IMR-90 (cell line): ENCODE measurements around the gene UBR1. TPM values are rescaled to one million over a fixed set of nuclear protein-coding genes. Genes with fewer than 3 reads are reported as not detected.

ENCODE experiments used
- ATAC-seq: fragments of 200-7000 bp; cut with Tn5 transposase; 2 replicates; pipeline ENCODE4 v1.9.1; 2020; ENCODE audit warnings: low read depth, mild to moderate bottlenecking, moderate library complexity
- BruUV-seq: library from RNA; stranded (reverse); fragments of 400-500 nt; replicated peaks from 2 replicates; lab custom pipeline; 2021; lab: Mats Ljungman, UMichigan
- CTCF ChIA-PET: fragments of 300-600 bp; formaldehyde crosslinking; extraction: SDS; loops from one replicate; lab custom pipeline; 2021; ENCODE audit warnings: antibody characterized with exemption; lab: Yijun Ruan, JAX
- POLR2A ChIA-PET: fragments of 300-600 bp; sonication (Branson Sonifier 250); formaldehyde crosslinking; loops from one replicate; lab custom pipeline; 2022; ENCODE audit warnings: antibody characterized with exemption; ENCODE audit not compliant: unreplicated experiment; lab: Charles Lee
- DNase-seq: peaks from one replicate; pipeline ENCODE4 v3.0.0; 2013
- H2AFZ ChIP-seq: replicated peaks from 2 replicates; pipeline ENCODE3; 2013; ENCODE audit warnings: low read length, mild to moderate bottlenecking; ENCODE audit not compliant: poor library complexity
- H2AK5ac ChIP-seq: 2 replicates; pipeline ENCODE4 v1.6.1; 2013; ENCODE audit warnings: low read depth, low read length, inconsistent platforms
- H2AK9ac ChIP-seq: replicated peaks from 2 replicates; pipeline ENCODE3; 2013; ENCODE audit warnings: mild to moderate bottlenecking, low read depth, low read length, moderate library complexity; ENCODE audit not compliant: poor library complexity
- H2BK120ac ChIP-seq: 2 replicates; pipeline ENCODE4 v1.6.1; 2013; ENCODE audit warnings: low read depth, low read length, inconsistent platforms
- H2BK15ac ChIP-seq: 3 replicates; pipeline ENCODE4 v1.6.1; 2013; ENCODE audit warnings: low read depth, low read length, inconsistent platforms
- H2BK20ac ChIP-seq: 2 replicates; pipeline ENCODE4 v1.6.1; 2013; ENCODE audit warnings: low read depth, mild to moderate bottlenecking, inconsistent platforms, low read length, moderate library complexity
- H2BK5ac ChIP-seq: 2 replicates; pipeline ENCODE4 v1.6.1; 2013; ENCODE audit warnings: mild to moderate bottlenecking, low read depth, low read length, inconsistent platforms; ENCODE audit not compliant: poor library complexity, severe bottlenecking
- H3K14ac ChIP-seq: replicated peaks from 2 replicates; pipeline ENCODE4 v1.6.1; 2013; ENCODE audit warnings: low read depth, low read length, inconsistent platforms
- H3K18ac ChIP-seq: 2 replicates; pipeline ENCODE4 v1.6.1; 2013; ENCODE audit warnings: low read depth, low read length, control low read depth
- H3K23ac ChIP-seq: 2 replicates; pipeline ENCODE4 v1.6.1; 2013; ENCODE audit warnings: low read depth, low read length, inconsistent platforms
- H3K27ac ChIP-seq: 2 replicates; pipeline ENCODE4 v1.5.1; 2013; ENCODE audit warnings: mild to moderate bottlenecking, control low read depth, low read length; ENCODE audit not compliant: insufficient read depth
- H3K27me3 ChIP-seq: 2 replicates; pipeline ENCODE4 v1.6.1; 2013; ENCODE audit warnings: low read length; ENCODE audit not compliant: control insufficient read depth, insufficient read depth
- H3K36me3 ChIP-seq: 2 replicates; pipeline ENCODE4 v1.6.1; 2013; ENCODE audit warnings: low read length, mixed read lengths; ENCODE audit not compliant: control insufficient read depth, insufficient read depth
- H3K4ac ChIP-seq: 2 replicates; pipeline ENCODE4 v1.6.1; 2013; ENCODE audit warnings: low read depth, low read length, inconsistent platforms
- H3K4me1 ChIP-seq: 2 replicates; pipeline ENCODE4 v1.6.1; 2013; ENCODE audit warnings: low read length, mixed read lengths; ENCODE audit not compliant: control insufficient read depth, insufficient read depth
- H3K4me2 ChIP-seq: 2 replicates; pipeline ENCODE4 v1.6.1; 2013; ENCODE audit warnings: low read depth, mild to moderate bottlenecking, control low read depth, low read length, moderate library complexity
- H3K4me3 ChIP-seq: 2 replicates; pipeline ENCODE4 v1.5.1; 2013; ENCODE audit warnings: low read depth, mild to moderate bottlenecking, control low read depth, low read length, moderate library complexity; ENCODE audit not compliant: insufficient read depth
- H3K56ac ChIP-seq: 2 replicates; pipeline ENCODE4 v1.6.1; 2013; ENCODE audit warnings: low read length, inconsistent platforms; ENCODE audit not compliant: insufficient read depth; ENCODE audit errors: extremely low read depth
- H3K79me1 ChIP-seq, 2 experiments: 2 replicates each; pipeline ENCODE4 v1.6.1; 2013; ENCODE audit warnings: low read length in 2 of 2, inconsistent platforms in 1 of 2, low read depth in 1 of 2
- H3K9ac ChIP-seq: 2 replicates; pipeline ENCODE4 v1.6.1; 2013; ENCODE audit warnings: low read depth, low read length, control low read depth
- H3K9me1 ChIP-seq: 2 replicates; pipeline ENCODE4 v1.6.1; 2013; ENCODE audit warnings: low read length, inconsistent platforms; ENCODE audit not compliant: insufficient read depth
- H3K9me3 ChIP-seq: 2 replicates; pipeline ENCODE4 v1.6.1; 2013; ENCODE audit warnings: low read length; ENCODE audit not compliant: control insufficient read depth, insufficient read depth
- H4K20me1 ChIP-seq: 2 replicates; pipeline ENCODE4 v1.6.1; 2013; ENCODE audit warnings: low read length, inconsistent platforms; ENCODE audit not compliant: insufficient read depth
- H4K5ac ChIP-seq: 2 replicates; pipeline ENCODE4 v1.6.1; 2013; ENCODE audit warnings: mild to moderate bottlenecking, low read depth, low read length, control low read depth
- H4K8ac ChIP-seq, 2 experiments: 2 replicates each; pipeline ENCODE4 v1.6.1; 2013; ENCODE audit warnings: low read depth in 2 of 2, low read length in 2 of 2, control low read depth in 1 of 2, inconsistent platforms in 1 of 2
- H4K91ac ChIP-seq: 2 replicates; pipeline ENCODE4 v1.6.1; 2013; ENCODE audit warnings: low read depth, low read length, inconsistent platforms; ENCODE audit not compliant: insufficient read depth
- BHLHE40 ChIP-seq: fragments of 150-350 bp; IDR thresholded peaks from 2 replicates; pipeline ENCODE4 v1.6.1; 2016; ENCODE audit warnings: mild to moderate bottlenecking, low read depth, low read length
- CEBPB ChIP-seq: IDR thresholded peaks from 2 replicates; pipeline ENCODE4 v1.6.1; 2012; ENCODE audit warnings: low read depth, low read length, improper control_type of control experiment
- CHD1 ChIP-seq: IDR thresholded peaks from 2 replicates; pipeline ENCODE4 v1.6.1; 2012; ENCODE audit warnings: low read depth, low read length, improper control_type of control experiment
- FOS ChIP-seq: fragments of 150-350 bp; IDR thresholded peaks from 2 replicates; pipeline ENCODE4 v1.6.1; 2016; ENCODE audit warnings: low read depth, low read length
- MAFK ChIP-seq: IDR thresholded peaks from 2 replicates; pipeline ENCODE4 v1.6.1; 2012; ENCODE audit warnings: low read depth, low read length, improper control_type of control experiment
- MAZ ChIP-seq: IDR thresholded peaks from 2 replicates; pipeline ENCODE4 v1.6.1; 2012; ENCODE audit warnings: low read depth, mild to moderate bottlenecking, low read length, improper control_type of control experiment, moderate library complexity, borderline replicate concordance
- MXI1 ChIP-seq: IDR thresholded peaks from 2 replicates; pipeline ENCODE4 v1.6.1; 2012; ENCODE audit warnings: low read depth, mild to moderate bottlenecking, low read length, moderate library complexity, borderline replicate concordance
- POLR2A ChIP-seq: IDR thresholded peaks from 2 replicates; pipeline ENCODE4 v1.6.1; 2012; ENCODE audit warnings: mild to moderate bottlenecking, low read depth, low read length
- RCOR1 ChIP-seq: IDR thresholded peaks from 2 replicates; pipeline ENCODE4 v1.6.1; 2012; ENCODE audit warnings: mild to moderate bottlenecking, low read length, improper control_type of control experiment; ENCODE audit not compliant: insufficient replicate concordance
- RFX5 ChIP-seq: IDR thresholded peaks from 2 replicates; pipeline ENCODE4 v1.8.0; 2012; ENCODE audit warnings: low read depth, mild to moderate bottlenecking, low read length, moderate library complexity
- SMC3 ChIP-seq: fragments of 150-350 bp; IDR thresholded peaks from 2 replicates; pipeline ENCODE4 v1.6.1; 2016; ENCODE audit warnings: low read depth, mild to moderate bottlenecking, antibody characterized with exemption, low read length, moderate library complexity
- WGBS, 2 experiments: methylation state at CpG; one replicate each; pipeline versions ENCODE4 v1.1.5 to v1.1.7; 2013; ENCODE audit warnings: missing lambda C conversion rate in 2 of 2; ENCODE audit not compliant: insufficient read length in 1 of 2; ENCODE audit errors: extremely low coverage in 2 of 2; 5-methylcytosine and 5-hydroxymethylcytosine counted together
- dilution Hi-C: fragments of 300-500 bp; cut with HindIII; formaldehyde crosslinking; loops from one replicate; pipeline ENCODE4 v1.14.3; 2018; ENCODE audit warnings: low sequenced_read_pairs; ENCODE audit not compliant: unreplicated experiment
- in situ Hi-C: fragments of 300-500 bp; cut with MboI; formaldehyde crosslinking; loops from 3 replicates; pipeline ENCODE4 v1.14.3; 2019; ENCODE audit warnings: low sequenced_read_pairs, inconsistent platforms, mixed read lengths
- intact Hi-C: fragments of 100-400 bp; cut with micrococcal nuclease; formaldehyde crosslinking; loops from 2 replicates; pipeline ENCODE4 v1.10.0; 2022
- polyA plus RNA-seq, 3 experiments: library from polyadenylated mRNA; depleted of rRNA; stranded (reverse); fragments of >200 nt; gene quantifications; 2 replicates each; pipeline ENCODE4 v1.2.3, GENCODE V29; 2012; ENCODE audit warnings: low replicate concordance in 1 of 3
- total RNA-seq: library from RNA; depleted of rRNA; stranded (reverse); fragments of >200 nt; gene quantifications from 2 replicates; pipeline ENCODE4 v1.2.3, GENCODE V29; 2012
- TF ChIP-seq, protein P1 (sequence below): fragments of 150-350 bp; IDR thresholded peaks from 2 replicates; pipeline ENCODE4 v1.6.1; 2016; ENCODE audit warnings: low read depth, mild to moderate bottlenecking, low read length, moderate library complexity, borderline replicate concordance
- TF ChIP-seq, protein P2 (sequence below): fragments of 150-350 bp; IDR thresholded peaks from 2 replicates; pipeline ENCODE4 v1.6.1; 2017; ENCODE audit warnings: mild to moderate bottlenecking, antibody characterized with exemption, low read length, low read depth
- TF ChIP-seq, protein P3 (sequence below): conservative IDR thresholded peaks from 2 replicates; pipeline ENCODE4 v1.5.1; 2012; ENCODE audit warnings: mild to moderate bottlenecking, low read depth, low read length, improper control_type of control experiment

Gene UBR1
- total and polyA plus RNA-seq, 2 of the 4 experiments (the other 2 are of a cell fraction): 6.5 to 30.1 TPM

DNA sequence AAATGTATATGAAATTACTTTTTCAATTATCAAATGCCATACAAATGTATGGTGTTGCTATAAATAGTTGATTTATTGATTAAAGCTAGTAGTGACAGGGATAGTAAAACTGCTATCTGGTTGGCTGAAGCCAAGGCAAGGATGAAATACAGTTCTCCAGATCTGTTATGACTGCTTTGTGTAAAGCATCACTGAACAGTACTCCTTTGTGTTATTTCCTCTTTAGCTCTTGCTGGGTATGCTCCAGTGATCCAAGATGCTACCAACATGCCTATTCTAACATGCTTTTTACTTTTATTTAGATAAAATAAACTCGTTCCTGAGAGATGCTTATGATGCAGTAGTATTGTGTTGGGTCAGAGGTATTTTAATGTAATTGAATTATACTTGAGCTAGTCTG is 12.4 kb upstream of the UBR1 start:
- no TSS peak for BruUV-seq
- Histone ChIP-seq H2BK15ac (no peak overlapping the region), H3K4ac (no peak overlapping the region), H3K4me3 (no peak overlapping the region), H3K14ac (no peak overlapping the region), H4K5ac (no peak overlapping the region), H3K56ac (no peak overlapping the region), H2BK5ac (no peak overlapping the region), H2BK120ac (no peak overlapping the region), H3K23ac (no peak overlapping the region), H4K20me1 (no peaks in the 10 kb centered on the region), H3K9me1 (no peaks in the 10 kb centered on the region), H3K18ac (no peak overlapping the region), H3K27me3 (peaks cover 13% of the 10 kb centered on the region), H2AK9ac (no peak overlapping the region), H3K36me3 (no peaks in the 10 kb centered on the region), H4K8ac (no peak overlapping the region), H2AK5ac (no peak overlapping the region), H3K9ac (no peak overlapping the region), H3K4me1 (no peaks in the 10 kb centered on the region), H3K27ac (no peak overlapping the region), H3K9me3 (no peaks in the 10 kb centered on the region), H2AFZ (no peak overlapping the region), H3K79me1 (no peaks in the 10 kb centered on the region; a peak in 1 of 4 replicates), H2BK20ac (no peak overlapping the region), H4K91ac (no peak overlapping the region), H3K4me2 (no peak overlapping the region)
- intact Hi-C loops: no loop called here
- in situ Hi-C loops: no loop called here
- no peak for ATAC-seq
- TF ChIP-seq, protein P1, sequence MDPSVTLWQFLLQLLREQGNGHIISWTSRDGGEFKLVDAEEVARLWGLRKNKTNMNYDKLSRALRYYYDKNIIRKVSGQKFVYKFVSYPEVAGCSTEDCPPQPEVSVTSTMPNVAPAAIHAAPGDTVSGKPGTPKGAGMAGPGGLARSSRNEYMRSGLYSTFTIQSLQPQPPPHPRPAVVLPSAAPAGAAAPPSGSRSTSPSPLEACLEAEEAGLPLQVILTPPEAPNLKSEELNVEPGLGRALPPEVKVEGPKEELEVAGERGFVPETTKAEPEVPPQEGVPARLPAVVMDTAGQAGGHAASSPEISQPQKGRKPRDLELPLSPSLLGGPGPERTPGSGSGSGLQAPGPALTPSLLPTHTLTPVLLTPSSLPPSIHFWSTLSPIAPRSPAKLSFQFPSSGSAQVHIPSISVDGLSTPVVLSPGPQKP: no peak
- no peak for TF ChIP-seq POLR2A
- TF ChIP-seq CEBPB: no peak
- TF ChIP-seq CHD1: no peak
- TF ChIP-seq MAZ: no peak
- no peak for TF ChIP-seq MXI1
- no peak for TF ChIP-seq MAFK
- TF ChIP-seq FOS: no peak
- TF ChIP-seq SMC3: no peak
- TF ChIP-seq, protein P2, sequence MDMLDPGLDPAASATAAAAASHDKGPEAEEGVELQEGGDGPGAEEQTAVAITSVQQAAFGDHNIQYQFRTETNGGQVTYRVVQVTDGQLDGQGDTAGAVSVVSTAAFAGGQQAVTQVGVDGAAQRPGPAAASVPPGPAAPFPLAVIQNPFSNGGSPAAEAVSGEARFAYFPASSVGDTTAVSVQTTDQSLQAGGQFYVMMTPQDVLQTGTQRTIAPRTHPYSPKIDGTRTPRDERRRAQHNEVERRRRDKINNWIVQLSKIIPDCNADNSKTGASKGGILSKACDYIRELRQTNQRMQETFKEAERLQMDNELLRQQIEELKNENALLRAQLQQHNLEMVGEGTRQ: no peak
- TF ChIP-seq, protein P3, sequence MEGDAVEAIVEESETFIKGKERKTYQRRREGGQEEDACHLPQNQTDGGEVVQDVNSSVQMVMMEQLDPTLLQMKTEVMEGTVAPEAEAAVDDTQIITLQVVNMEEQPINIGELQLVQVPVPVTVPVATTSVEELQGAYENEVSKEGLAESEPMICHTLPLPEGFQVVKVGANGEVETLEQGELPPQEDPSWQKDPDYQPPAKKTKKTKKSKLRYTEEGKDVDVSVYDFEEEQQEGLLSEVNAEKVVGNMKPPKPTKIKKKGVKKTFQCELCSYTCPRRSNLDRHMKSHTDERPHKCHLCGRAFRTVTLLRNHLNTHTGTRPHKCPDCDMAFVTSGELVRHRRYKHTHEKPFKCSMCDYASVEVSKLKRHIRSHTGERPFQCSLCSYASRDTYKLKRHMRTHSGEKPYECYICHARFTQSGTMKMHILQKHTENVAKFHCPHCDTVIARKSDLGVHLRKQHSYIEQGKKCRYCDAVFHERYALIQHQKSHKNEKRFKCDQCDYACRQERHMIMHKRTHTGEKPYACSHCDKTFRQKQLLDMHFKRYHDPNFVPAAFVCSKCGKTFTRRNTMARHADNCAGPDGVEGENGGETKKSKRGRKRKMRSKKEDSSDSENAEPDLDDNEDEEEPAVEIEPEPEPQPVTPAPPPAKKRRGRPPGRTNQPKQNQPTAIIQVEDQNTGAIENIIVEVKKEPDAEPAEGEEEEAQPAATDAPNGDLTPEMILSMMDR: no peak
- no peak for TF ChIP-seq RFX5
- TF ChIP-seq BHLHE40: no peak
- no peak for TF ChIP-seq RCOR1
- DNase-seq: no peak
- CTCF ChIA-PET: no interaction called here
- POLR2A ChIA-PET: no interaction called here
- no CpG with 5 or more reads among the region's 1 CpG for WGBS, 2 experiments
- dilution Hi-C loops: no loop called here
